SU-DHL-6 (cell line): ENCODE measurements around the gene PRKCA.
"Not testable (repeated sequence)": the region's sequence is repeated elsewhere in the genome, so short reads cannot be mapped to it uniquely, and the experiment has no call there.

Experiments
- H2AFZ ChIP-seq: fragments of 200-600 bp; sonication (generic); 2 replicates; pipeline ENCODE4 v1.6.1; 2014; ENCODE audit warnings: low read depth, mild to moderate bottlenecking, moderate library complexity, mixed read lengths, antibody characterized with exemption, low read length; ENCODE audit not compliant: severe bottlenecking
- H3F3A ChIP-seq: fragments of 200-600 bp; shearing (Covaris generic); 2 replicates; pipeline ENCODE4 v1.6.0; 2016; ENCODE audit warnings: antibody characterized with exemption, mild to moderate bottlenecking; ENCODE audit not compliant: insufficient read depth
- H3K27ac ChIP-seq: fragments of 200-600 bp; sonication (generic); 2 replicates; pipeline ENCODE4 v1.5.1; 2016; ENCODE audit warnings: low read depth, mild to moderate bottlenecking, low read length, moderate library complexity, mixed read lengths
- H3K27me3 ChIP-seq: fragments of 200-600 bp; sonication (generic), shearing (Covaris generic); 2 replicates; pipeline ENCODE4 v1.6.0; 2014; ENCODE audit warnings: mild to moderate bottlenecking, low read length
- H3K36me3 ChIP-seq: fragments of 200-600 bp; sonication (generic); 2 replicates; pipeline ENCODE4 v1.6.1; 2014; ENCODE audit warnings: mild to moderate bottlenecking, low read length, mixed read lengths
- H3K4me2 ChIP-seq: fragments of 300-600, 200-600 bp; shearing (Covaris generic), sonication (generic); 2 replicates; pipeline ENCODE4 v1.6.0; 2014; ENCODE audit warnings: low read length, low read depth, mild to moderate bottlenecking; ENCODE audit not compliant: poor library complexity, severe bottlenecking
- H3K4me3 ChIP-seq: fragments of 200-600 bp; sonication (generic); 2 replicates; pipeline ENCODE4 v1.5.1; 2014; ENCODE audit warnings: antibody characterized with exemption, low read length, mild to moderate bottlenecking, mixed read lengths; ENCODE audit not compliant: insufficient read depth, poor library complexity, severe bottlenecking
- H3K79me2 ChIP-seq: fragments of 200-600 bp; sonication (generic); 2 replicates; pipeline ENCODE4 v1.6.1; 2014; ENCODE audit warnings: mild to moderate bottlenecking, low read length, moderate library complexity; ENCODE audit not compliant: insufficient read depth
- H3K9ac ChIP-seq: fragments of 200-600 bp; sonication (generic); 2 replicates; pipeline ENCODE4 v1.7.0; 2014; ENCODE audit warnings: mild to moderate bottlenecking, low read length
- H3K9me2 ChIP-seq: fragments of 200-600 bp; sonication (generic); replicated peaks from 2 replicates; pipeline ENCODE4 v1.6.1; 2014; ENCODE audit warnings: low read length; ENCODE audit not compliant: insufficient read depth
- H3K9me3 ChIP-seq: fragments of 200-600 bp; sonication (generic); 2 replicates; pipeline ENCODE4 v1.6.1; 2014; ENCODE audit warnings: low read length, mixed read lengths; ENCODE audit not compliant: insufficient read depth
- H4K20me1 ChIP-seq: fragments of 200-600 bp; sonication (generic); 2 replicates; pipeline ENCODE4 v1.6.1; 2014; ENCODE audit warnings: low read depth, mild to moderate bottlenecking, antibody characterized with exemption, low read length, moderate library complexity, mixed read lengths
- CTCF ChIP-seq: fragments of 200-600 bp; sonication (generic); IDR thresholded peaks from one replicate; pipeline ENCODE4 v1.5.1; 2017; ENCODE audit warnings: antibody characterized with exemption, mild to moderate bottlenecking, low read length, moderate library complexity; ENCODE audit not compliant: insufficient read depth, poor library complexity, severe bottlenecking
- EZH2phosphoT487 ChIP-seq: fragments of 200-600 bp; sonication (generic), shearing (Covaris generic); conservative IDR thresholded peaks from 2 replicates; pipeline ENCODE4 v1.6.1; 2018; ENCODE audit warnings: mild to moderate bottlenecking, antibody characterized with exemption, low read length, moderate library complexity, mixed read lengths

PRKCA gene

GRCh38 chr17:66397486-66397885 is 95.1 kb downstream of the PRKCA start:
- Histone ChIP-seq H3K27me3 (no peaks in the 10 kb centered on the region), H3K79me2 (peaks cover 97% of the 10 kb centered on the region), H3K9me2 (no peaks in the 10 kb centered on the region), H3K27ac (peak overlapping the region; percentile 83), H4K20me1 (no peaks in the 10 kb centered on the region), H3K36me3 (0 out of 2 replicates have a peak, but pooled peaks cover 3% of the 10 kb centered on the region), H3K9me3 (no peaks in the 10 kb centered on the region), H2AFZ (no peak overlapping the region), H3K4me3 (no peak overlapping the region), H3K4me2 (peak overlapping the region; percentile 49), H3K9ac (peak overlapping the region; percentile 12; the same call in 1 of the 2 replicates), H3F3A (peaks cover 41% of the 10 kb centered on the region)
- TF ChIP-seq EZH2phosphoT487: no peak

- 0 out of 2 replicates have a peak, but pooled peaks cover 3% of the 10 kb centered on the region for H3K36me3 ChIP-seq
- no peaks in the 10 kb centered on the region for H4K20me1 ChIP-seq
- no peaks in the 10 kb centered on the region for H3K9me2 ChIP-seq
- peak overlapping the region; percentile 49 for H3K4me2 ChIP-seq
- peaks cover 97% of the 10 kb centered on the region for H3K79me2 ChIP-seq
- H3K9ac ChIP-seq: peak overlapping the region; percentile 12; the same call in 1 of the 2 replicates
- H3K4me3 ChIP-seq: no peak overlapping the region
- peaks cover 41% of the 10 kb centered on the region for H3F3A ChIP-seq
- no peaks in the 10 kb centered on the region for H3K27me3 ChIP-seq
- TF ChIP-seq CTCF (no peak), EZH2phosphoT487 (no peak)
- no peak overlapping the region for H2AFZ ChIP-seq
- H3K9me3 ChIP-seq: no peaks in the 10 kb centered on the region
- peak overlapping the region; percentile 83 for H3K27ac ChIP-seq
Observed at GRCh38 chr17:66398059-66398458, 95.6 kb downstream of the PRKCA start.

- Histone ChIP-seq H3K79me2 (peaks cover 97% of the 10 kb centered on the region), H3K27ac (peak overlapping the region; percentile 83), H3K4me3 (no peak overlapping the region), H3K27me3 (no peaks in the 10 kb centered on the region), H4K20me1 (no peaks in the 10 kb centered on the region), H3F3A (peaks cover 46% of the 10 kb centered on the region), H3K9me3 (no peaks in the 10 kb centered on the region), H3K36me3 (0 out of 2 replicates have a peak, but pooled peaks cover 3% of the 10 kb centered on the region), H3K9me2 (no peaks in the 10 kb centered on the region), H2AFZ (no peak overlapping the region), H3K9ac (0 out of 2 replicates have a peak overlapping the region, but pooled peaks have one; percentile 12), H3K4me2 (peak overlapping the region; percentile 49)
- no peak for TF ChIP-seq EZH2phosphoT487
- no peak for TF ChIP-seq CTCF
Observed at GRCh38 chr17:66398617-66399016, 96.2 kb downstream of the PRKCA start.

GRCh38 chr17:66399441-66399840 is 97.0 kb downstream of the PRKCA start:
- H3K36me3 ChIP-seq: 0 out of 2 replicates have a peak, but pooled peaks cover 3% of the 10 kb centered on the region
- no peak overlapping the region for H3K4me3 ChIP-seq
- no peaks in the 10 kb centered on the region for H3K27me3 ChIP-seq
- H3K4me2 ChIP-seq: peak overlapping the region; percentile 55
- no peak for TF ChIP-seq CTCF
- no peak overlapping the region for H2AFZ ChIP-seq
- no peaks in the 10 kb centered on the region for H4K20me1 ChIP-seq
- H3K27ac ChIP-seq: peak overlapping the region; percentile 83
- H3K79me2 ChIP-seq: peaks cover 97% of the 10 kb centered on the region
- H3K9me3 ChIP-seq: no peaks in the 10 kb centered on the region
- peaks cover 47% of the 10 kb centered on the region for H3F3A ChIP-seq
- no peaks in the 10 kb centered on the region for H3K9me2 ChIP-seq
- peak overlapping the region; percentile 11; the same call in 1 of the 2 replicates for H3K9ac ChIP-seq

- H3K4me3 ChIP-seq, H3K9me2 ChIP-seq, H2AFZ ChIP-seq, H3K9me3 ChIP-seq, H4K20me1 ChIP-seq, H3K36me3 ChIP-seq, H3K27me3 ChIP-seq: not testable (repeated sequence)
- Histone ChIP-seq H3K27ac (peak overlapping the region; percentile 83), H3K4me2 (peak overlapping the region; percentile 55), H3K79me2 (peaks cover 94% of the 10 kb centered on the region), H3K9ac (0 out of 2 replicates have a peak overlapping the region, but pooled peaks have one; percentile 34), H3F3A (peaks cover 42% of the 10 kb centered on the region)
Observed at GRCh38 chr17:66400041-66400688, 97.8 kb downstream of the PRKCA start.
